ENCODE measurements around the gene CASP8. TPM values are rescaled to one million over a fixed set of nuclear protein-coding genes. Genes with fewer than 3 reads are reported as not detected.

CASP8 gene
- total RNA-seq, 1 donor from 2014 or later, result 3.7 TPM

GRCh38 chr2:201273330-201273983 lies 13.1 kb downstream of the CASP8 start:
- peaks cover 43% of the 10 kb centered on the region for H3K36me3 ChIP-seq
- intact Hi-C loops (cut with micrococcal nuclease), result no loop called here

GRCh38 chr2:201275069-201275468 lies 14.7 kb downstream of the CASP8 start:
- no peak overlapping the region for H3K27ac ChIP-seq (replicated peaks)
- no peaks in the 10 kb centered on the region for H3K27me3 ChIP-seq (ENCODE audit: low read depth)
- no peak overlapping the region for H3K4me3 ChIP-seq
- no peaks in the 10 kb centered on the region for H3K9me3 ChIP-seq (replicated peaks)
- intact Hi-C loops (cut with micrococcal nuclease), result no loop called here
- H3K4me1 ChIP-seq, result no peaks in the 10 kb centered on the region
- peaks cover 52% of the 10 kb centered on the region for H3K36me3 ChIP-seq
- DNase-seq, result no peak
- no peak for TF ChIP-seq CTCF (IDR thresholded peaks at IDR 0.05; ENCODE audit: borderline replicate concordance)

More at GRCh38 chr2:201273330-201273983, 13.1 kb downstream of the CASP8 start:
- Histone ChIP-seq H3K4me1 (no peaks in the 10 kb centered on the region), H3K4me3 (no peak overlapping the region), H3K27ac (replicated peaks) (no peak overlapping the region), H3K27me3 (ENCODE audit: low read depth) (no peaks in the 10 kb centered on the region), H3K9me3 (replicated peaks) (no peaks in the 10 kb centered on the region)
- TF ChIP-seq CTCF (IDR thresholded peaks at IDR 0.05; ENCODE audit: borderline replicate concordance), result no peak
- DNase-seq, result no peak

- peaks cover 52% of the 10 kb centered on the region for H3K36me3 ChIP-seq
- no peak for DNase-seq
- H3K4me1 ChIP-seq, result no peaks in the 10 kb centered on the region
- no peaks in the 10 kb centered on the region for H3K9me3 ChIP-seq (replicated peaks)
- H3K27me3 ChIP-seq (ENCODE audit: low read depth), result no peaks in the 10 kb centered on the region
- intact Hi-C loops (cut with micrococcal nuclease), result no loop called here
- no peak overlapping the region for H3K4me3 ChIP-seq
- H3K27ac ChIP-seq (replicated peaks), result no peak overlapping the region
- no peak for TF ChIP-seq CTCF (IDR thresholded peaks at IDR 0.05; ENCODE audit: borderline replicate concordance)
These were observed 15.7 kb downstream of the CASP8 start for GRCh38 chr2:201275990-201276389.

GRCh38 chr2:201276511-201276910 lies 16.2 kb downstream of the CASP8 start:
- no peaks in the 10 kb centered on the region for H3K9me3 ChIP-seq (replicated peaks)
- H3K4me3 ChIP-seq, result no peak overlapping the region
- DNase-seq, result no peak
- intact Hi-C loops (cut with micrococcal nuclease), result no loop called here
- TF ChIP-seq CTCF (IDR thresholded peaks at IDR 0.05; ENCODE audit: borderline replicate concordance), result no peak
- H3K36me3 ChIP-seq, result peaks cover 52% of the 10 kb centered on the region
- no peak overlapping the region for H3K27ac ChIP-seq (replicated peaks)
- no peaks in the 10 kb centered on the region for H3K27me3 ChIP-seq (ENCODE audit: low read depth)
- no peaks in the 10 kb centered on the region for H3K4me1 ChIP-seq

GRCh38 chr2:201279079-201279478 lies 18.7 kb downstream of the CASP8 start:
- no peaks in the 10 kb centered on the region for H3K9me3 ChIP-seq (replicated peaks)
- no peaks in the 10 kb centered on the region for H3K27me3 ChIP-seq (ENCODE audit: low read depth)
- no peaks in the 10 kb centered on the region for H3K4me1 ChIP-seq
- TF ChIP-seq CTCF (IDR thresholded peaks at IDR 0.05; ENCODE audit: borderline replicate concordance), result no peak
- peaks cover 33% of the 10 kb centered on the region for H3K36me3 ChIP-seq
- intact Hi-C loops (cut with micrococcal nuclease), result no loop called here
- no peak overlapping the region for H3K4me3 ChIP-seq
- no peak for DNase-seq
- no peak overlapping the region for H3K27ac ChIP-seq (replicated peaks)

Data from left ventricle myocardium inferior (tissue), 1 donor.